K562 (cell line): ENCODE results near the gene NF2. TPM values are rescaled to one million over a fixed set of nuclear protein-coding genes. Genes with fewer than 3 reads are reported as not detected.

ENCODE experiments used
- ATAC-seq: fragments of 200-7000 bp; cut with Tn5 transposase; 3 replicates; pipeline ENCODE4 v1.9.1; 2020; ENCODE audit warnings: moderate library complexity
- BruUV-seq: library from RNA; stranded (reverse); fragments of 400-500 nt; replicated peaks from 2 replicates; lab custom pipeline; 2021; lab: Mats Ljungman, UMichigan
- CTCF ChIA-PET: fragments of 300-600 bp; formaldehyde crosslinking; extraction: SDS; loops from one replicate; lab custom pipeline; 2021; ENCODE audit warnings: low intra/inter-chr PET ratio; lab: Yijun Ruan, JAX
- POLR2A ChIA-PET: fragments of 300-600, 350-650 bp; sonication (Branson Sonifier 250); formaldehyde crosslinking; extraction: SDS; loops from one replicate; lab custom pipeline; 2021; ENCODE audit warnings: antibody characterized with exemption, inconsistent platforms; lab: Yijun Ruan, JAX
- DNase-seq, 4 experiments: peaks; one replicate each; pipeline versions ENCODE4 v3.0.0 to v3.0.0-alpha.2; 2011 to 2018; ENCODE audit warnings: low spot score in 3 of 4, mixed read lengths in 3 of 4; ENCODE audit errors: extremely low read depth in 1 of 4
- FAIRE-seq: peaks from 2 replicates; lab custom pipeline; 2011; peaks lifted over from hg19 to GRCh38; lab: Jason Lieb, UNC
- H2AFZ ChIP-seq: 2 replicates; pipeline ENCODE4 v1.6.0; 2011; ENCODE audit warnings: low read depth, low read length, control low read depth, inconsistent platforms
- H3K27ac ChIP-seq: fragments of 200-600 bp; 3 replicates; pipeline ENCODE4 v1.8.0; 2011; ENCODE audit warnings: low read depth, mild to moderate bottlenecking, control low read depth, inconsistent platforms, low read length, moderate library complexity, mixed read lengths; ENCODE audit errors: extremely low read depth
- H3K27me3 ChIP-seq, 2 experiments: fragments of 300-600 bp in 1 of 2; 2 replicates in 1 of 2; 3 replicates in 1 of 2; pipeline versions ENCODE4 v1.6.0 to v1.8.0; 2011; ENCODE audit warnings: inconsistent platforms in 2 of 2, low read length in 2 of 2, mild to moderate bottlenecking in 1 of 2, mixed read lengths in 1 of 2, moderate library complexity in 1 of 2; ENCODE audit not compliant: control insufficient read depth in 2 of 2, insufficient read depth in 2 of 2
- H3K36me3 ChIP-seq: fragments of 300-600 bp; 3 replicates; pipeline ENCODE4 v1.8.0; 2011; ENCODE audit warnings: mild to moderate bottlenecking, low read length, inconsistent platforms; ENCODE audit not compliant: control insufficient read depth, insufficient read depth
- H3K4me1 ChIP-seq, 2 experiments: fragments of 200-600 bp in 1 of 2; replicated peaks in 1 of 2; 2 replicates in 1 of 2; 3 replicates in 1 of 2; pipeline versions ENCODE4 v1.5.1 to v1.8.0; 2011; ENCODE audit warnings: inconsistent platforms in 2 of 2, low read length in 2 of 2, mild to moderate bottlenecking in 1 of 2, mixed read lengths in 1 of 2, moderate library complexity in 1 of 2; ENCODE audit not compliant: control insufficient read depth in 2 of 2, insufficient read depth in 2 of 2
- H3K4me2 ChIP-seq: 2 replicates; pipeline ENCODE4 v1.6.1; 2011; ENCODE audit warnings: low read length, control low read depth, inconsistent platforms, mixed read lengths; ENCODE audit not compliant: insufficient read depth
- H3K4me3 ChIP-seq: fragments of 200-600 bp; sonication (generic), shearing (Covaris generic); 2 replicates; pipeline ENCODE4 v1.5.1; 2016; ENCODE audit warnings: control low read depth, inconsistent platforms
- H3K79me2 ChIP-seq: fragments of 200-600 bp; 3 replicates; pipeline ENCODE4 v1.8.0; 2011; ENCODE audit warnings: low read length, inconsistent platforms; ENCODE audit not compliant: control insufficient read depth, insufficient read depth
- H3K9ac ChIP-seq, 2 experiments: 2 replicates each; pipeline versions ENCODE4 v1.6.0 to v1.6.1; 2011; ENCODE audit warnings: low read depth in 2 of 2, low read length in 2 of 2, control low read depth in 1 of 2, inconsistent platforms in 1 of 2, mild to moderate bottlenecking in 1 of 2, mixed read lengths in 1 of 2; ENCODE audit not compliant: insufficient read depth in 1 of 2
- H3K9me1 ChIP-seq: one replicate; pipeline ENCODE4 v1.6.0; 2011; ENCODE audit warnings: inconsistent platforms, mild to moderate bottlenecking, low read length, moderate library complexity; ENCODE audit not compliant: control insufficient read depth, insufficient read depth
- H3K9me3 ChIP-seq: replicated peaks from 2 replicates; pipeline ENCODE4 v1.5.1; 2011; ENCODE audit warnings: low read depth, low read length, inconsistent platforms; ENCODE audit not compliant: control insufficient read depth, insufficient read depth
- H4K20me1 ChIP-seq: replicated peaks from 2 replicates; pipeline ENCODE4 v1.6.1; 2011; ENCODE audit warnings: low read length, inconsistent platforms, mixed read lengths; ENCODE audit not compliant: control insufficient read depth, insufficient read depth
- ETV5 ChIP-seq: sonication (generic); formaldehyde crosslinking; IDR thresholded peaks from 2 replicates; pipeline ENCODE4 v1.4.0; 2020; ENCODE audit warnings: low read depth, mild to moderate bottlenecking, missing genetic modification reagents
- NR3C1 ChIP-seq: sonication (generic); formaldehyde crosslinking; IDR thresholded peaks from 2 replicates; pipeline ENCODE4 v1.8.1; 2022; ENCODE audit warnings: missing genetic modification reagents
- POLR2H ChIP-seq: IDR thresholded peaks from 2 replicates; pipeline ENCODE4 v1.6.1; 2016; ENCODE audit warnings: missing genetic modification characterization, low read depth, mild to moderate bottlenecking, control low read depth, missing compliant biosample characterization, moderate library complexity
- RFX5 ChIP-seq: IDR thresholded peaks from 2 replicates; pipeline ENCODE4 v1.6.1; 2011; ENCODE audit warnings: low read depth, mild to moderate bottlenecking, improper control_type of control experiment, low read length
- SMAD3 ChIP-seq: fragments of 450-650 bp; formaldehyde crosslinking; conservative IDR thresholded peaks from 2 replicates; pipeline ENCODE4 v1.4.0; 2020; ENCODE audit warnings: mild to moderate bottlenecking
- SMARCB1 ChIP-seq: IDR thresholded peaks from 2 replicates; pipeline ENCODE4 v1.6.1; 2011; ENCODE audit warnings: improper control_type of control experiment, low read depth; ENCODE audit not compliant: insufficient read length
- WGBS: fragments of 100-300 bp; shearing (Covaris generic); methylation state at CpG from one replicate; pipeline ENCODE4 v1.1.6; 2016; ENCODE audit warnings: low coverage, mixed read lengths; ENCODE audit not compliant: insufficient coverage; ENCODE audit errors: missing lambda C conversion rate; 5-methylcytosine and 5-hydroxymethylcytosine counted together
- in situ Hi-C: fragments of 300-500 bp; cut with MboI; formaldehyde crosslinking; loops from 4 replicates; pipeline ENCODE4 v1.15.0; 2018; ENCODE audit warnings: inconsistent platforms, mixed read lengths
- intact Hi-C: fragments of 100-400 bp; cut with micrococcal nuclease; formaldehyde crosslinking; loops from 2 replicates; pipeline ENCODE4 v1.14.2; 2022
- polyA plus RNA-seq, 8 experiments: library from polyadenylated mRNA; depleted of rRNA in 4 of 8; stranded (reverse) in 5 of 8; unstranded in 3 of 8; fragments of >200 nt; fragmentation: Nextera tagmentation in 2 of 8; fragmentation: Illumina TruSeq in 1 of 8; extraction: Ambion mirVana in 2 of 8; extraction: Trizol in 1 of 8; gene quantifications; 2 replicates each; pipeline versions ENCODE4 v1.2.1 to v1.2.3, GENCODE V29; 2011 to 2014; ENCODE audit warnings: inconsistent platforms in 1 of 8, missing spikeins in 1 of 8
- total RNA-seq, 7 experiments: library from RNA; depleted of rRNA in 6 of 7; stranded (reverse); fragments of >200 nt in 6 of 7; fragmentation: Illumina TruSeq in 2 of 7; extraction: Trizol in 2 of 7; gene quantifications; 2 replicates each; pipeline versions ENCODE4 v1.2.1 to v1.2.3, GENCODE V29; 2011 to 2021; ENCODE audit warnings: low replicate concordance in 1 of 7
- TF ChIP-seq, protein P1 (sequence below): fragments of 150-350 bp; conservative IDR thresholded peaks from 2 replicates; pipeline ENCODE4 v1.6.1; 2014; ENCODE audit warnings: low read length
- TF ChIP-seq, protein P2 (sequence below): sonication (generic); formaldehyde crosslinking; IDR thresholded peaks from 2 replicates; pipeline ENCODE4 v1.8.0; 2022; ENCODE audit warnings: missing genetic modification reagents, mild to moderate bottlenecking, moderate library complexity, borderline replicate concordance
- TF ChIP-seq, protein P3 (sequence below): sonication (generic); formaldehyde crosslinking; IDR thresholded peaks from 2 replicates; pipeline ENCODE4 v1.8.0; 2022; ENCODE audit warnings: mild to moderate bottlenecking, missing genetic modification reagents, borderline replicate concordance
- TF ChIP-seq, protein P4 (sequence below): fragments of 150-350 bp; IDR thresholded peaks from 2 replicates; pipeline ENCODE4 v1.6.1; 2014; ENCODE audit warnings: low read depth, mild to moderate bottlenecking, low read length, borderline replicate concordance

NF2 gene
- total and polyA plus RNA-seq, 9 of the 15 experiments (the other 6 are each of a cell fraction or from before 2014, with no cell fraction given), result 2.2 to 32.5 (median 15.2) TPM

DNA sequence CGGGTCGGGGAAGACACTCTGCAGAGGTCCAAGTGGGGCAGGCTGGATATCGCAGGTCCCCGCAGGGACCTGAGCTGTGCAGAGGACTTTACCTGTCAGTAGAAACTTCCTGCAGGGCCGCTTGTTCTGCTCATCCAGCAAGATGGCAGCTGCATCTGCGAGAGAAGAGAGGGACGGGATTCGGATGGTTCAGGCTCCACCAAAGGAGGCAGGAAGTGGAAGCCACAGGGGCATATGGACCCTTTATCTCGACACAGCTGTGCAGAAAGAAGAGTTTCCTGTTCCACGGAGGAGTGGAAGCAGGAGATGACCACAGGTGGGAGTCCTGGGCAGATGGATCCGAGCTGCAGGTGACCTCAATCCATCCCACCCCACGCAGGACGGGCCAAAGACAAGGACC is 138.9 kb downstream of the NF2 start:
- no peak for TF ChIP-seq RFX5
- TF ChIP-seq NR3C1, result no peak
- TF ChIP-seq, protein P1, sequence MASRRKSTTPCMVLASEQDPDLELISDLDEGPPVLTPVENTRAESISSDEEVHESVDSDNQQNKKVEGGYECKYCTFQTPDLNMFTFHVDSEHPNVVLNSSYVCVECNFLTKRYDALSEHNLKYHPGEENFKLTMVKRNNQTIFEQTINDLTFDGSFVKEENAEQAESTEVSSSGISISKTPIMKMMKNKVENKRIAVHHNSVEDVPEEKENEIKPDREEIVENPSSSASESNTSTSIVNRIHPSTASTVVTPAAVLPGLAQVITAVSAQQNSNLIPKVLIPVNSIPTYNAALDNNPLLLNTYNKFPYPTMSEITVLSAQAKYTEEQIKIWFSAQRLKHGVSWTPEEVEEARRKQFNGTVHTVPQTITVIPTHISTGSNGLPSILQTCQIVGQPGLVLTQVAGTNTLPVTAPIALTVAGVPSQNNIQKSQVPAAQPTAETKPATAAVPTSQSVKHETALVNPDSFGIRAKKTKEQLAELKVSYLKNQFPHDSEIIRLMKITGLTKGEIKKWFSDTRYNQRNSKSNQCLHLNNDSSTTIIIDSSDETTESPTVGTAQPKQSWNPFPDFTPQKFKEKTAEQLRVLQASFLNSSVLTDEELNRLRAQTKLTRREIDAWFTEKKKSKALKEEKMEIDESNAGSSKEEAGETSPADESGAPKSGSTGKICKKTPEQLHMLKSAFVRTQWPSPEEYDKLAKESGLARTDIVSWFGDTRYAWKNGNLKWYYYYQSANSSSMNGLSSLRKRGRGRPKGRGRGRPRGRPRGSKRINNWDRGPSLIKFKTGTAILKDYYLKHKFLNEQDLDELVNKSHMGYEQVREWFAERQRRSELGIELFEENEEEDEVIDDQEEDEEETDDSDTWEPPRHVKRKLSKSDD, result no peak
- TF ChIP-seq, protein P2, sequence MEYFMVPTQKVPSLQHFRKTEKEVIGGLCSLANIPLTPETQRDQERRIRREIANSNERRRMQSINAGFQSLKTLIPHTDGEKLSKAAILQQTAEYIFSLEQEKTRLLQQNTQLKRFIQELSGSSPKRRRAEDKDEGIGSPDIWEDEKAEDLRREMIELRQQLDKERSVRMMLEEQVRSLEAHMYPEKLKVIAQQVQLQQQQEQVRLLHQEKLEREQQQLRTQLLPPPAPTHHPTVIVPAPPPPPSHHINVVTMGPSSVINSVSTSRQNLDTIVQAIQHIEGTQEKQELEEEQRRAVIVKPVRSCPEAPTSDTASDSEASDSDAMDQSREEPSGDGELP (CRISPR knock-in tag), result no peak
- no peak for TF ChIP-seq ETV5
- TF ChIP-seq, protein P3, sequence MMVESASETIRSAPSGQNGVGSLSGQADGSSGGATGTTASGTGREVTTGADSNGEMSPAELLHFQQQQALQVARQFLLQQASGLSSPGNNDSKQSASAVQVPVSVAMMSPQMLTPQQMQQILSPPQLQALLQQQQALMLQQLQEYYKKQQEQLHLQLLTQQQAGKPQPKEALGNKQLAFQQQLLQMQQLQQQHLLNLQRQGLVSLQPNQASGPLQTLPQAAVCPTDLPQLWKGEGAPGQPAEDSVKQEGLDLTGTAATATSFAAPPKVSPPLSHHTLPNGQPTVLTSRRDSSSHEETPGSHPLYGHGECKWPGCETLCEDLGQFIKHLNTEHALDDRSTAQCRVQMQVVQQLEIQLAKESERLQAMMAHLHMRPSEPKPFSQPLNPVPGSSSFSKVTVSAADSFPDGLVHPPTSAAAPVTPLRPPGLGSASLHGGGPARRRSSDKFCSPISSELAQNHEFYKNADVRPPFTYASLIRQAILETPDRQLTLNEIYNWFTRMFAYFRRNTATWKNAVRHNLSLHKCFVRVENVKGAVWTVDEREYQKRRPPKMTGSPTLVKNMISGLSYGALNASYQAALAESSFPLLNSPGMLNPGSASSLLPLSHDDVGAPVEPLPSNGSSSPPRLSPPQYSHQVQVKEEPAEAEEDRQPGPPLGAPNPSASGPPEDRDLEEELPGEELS, result no peak
- TF ChIP-seq POLR2H (tag), result no peak
- TF ChIP-seq, protein P4, sequence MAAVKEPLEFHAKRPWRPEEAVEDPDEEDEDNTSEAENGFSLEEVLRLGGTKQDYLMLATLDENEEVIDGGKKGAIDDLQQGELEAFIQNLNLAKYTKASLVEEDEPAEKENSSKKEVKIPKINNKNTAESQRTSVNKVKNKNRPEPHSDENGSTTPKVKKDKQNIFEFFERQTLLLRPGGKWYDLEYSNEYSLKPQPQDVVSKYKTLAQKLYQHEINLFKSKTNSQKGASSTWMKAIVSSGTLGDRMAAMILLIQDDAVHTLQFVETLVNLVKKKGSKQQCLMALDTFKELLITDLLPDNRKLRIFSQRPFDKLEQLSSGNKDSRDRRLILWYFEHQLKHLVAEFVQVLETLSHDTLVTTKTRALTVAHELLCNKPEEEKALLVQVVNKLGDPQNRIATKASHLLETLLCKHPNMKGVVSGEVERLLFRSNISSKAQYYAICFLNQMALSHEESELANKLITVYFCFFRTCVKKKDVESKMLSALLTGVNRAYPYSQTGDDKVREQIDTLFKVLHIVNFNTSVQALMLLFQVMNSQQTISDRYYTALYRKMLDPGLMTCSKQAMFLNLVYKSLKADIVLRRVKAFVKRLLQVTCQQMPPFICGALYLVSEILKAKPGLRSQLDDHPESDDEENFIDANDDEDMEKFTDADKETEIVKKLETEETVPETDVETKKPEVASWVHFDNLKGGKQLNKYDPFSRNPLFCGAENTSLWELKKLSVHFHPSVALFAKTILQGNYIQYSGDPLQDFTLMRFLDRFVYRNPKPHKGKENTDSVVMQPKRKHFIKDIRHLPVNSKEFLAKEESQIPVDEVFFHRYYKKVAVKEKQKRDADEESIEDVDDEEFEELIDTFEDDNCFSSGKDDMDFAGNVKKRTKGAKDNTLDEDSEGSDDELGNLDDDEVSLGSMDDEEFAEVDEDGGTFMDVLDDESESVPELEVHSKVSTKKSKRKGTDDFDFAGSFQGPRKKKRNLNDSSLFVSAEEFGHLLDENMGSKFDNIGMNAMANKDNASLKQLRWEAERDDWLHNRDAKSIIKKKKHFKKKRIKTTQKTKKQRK, result no peak
- no peak for TF ChIP-seq SMAD3
- no peak for TF ChIP-seq SMARCB1
- in situ Hi-C loops (no loop called here), intact Hi-C loops (no loop called here)
- Histone ChIP-seq H3K4me1 (peaks cover 0 to 7% of the 10 kb centered on the region in 2 experiments; a peak in 2 of 5 replicates), H2AFZ (no peak overlapping the region), H3K79me2 (no peaks in the 10 kb centered on the region), H3K36me3 (no peaks in the 10 kb centered on the region), H3K27me3 (no peaks in the 10 kb centered on the region), H3K4me3 (no peak overlapping the region), H3K9ac (0 out of 4 replicates have a peak overlapping the region, but pooled peaks of 1 of the 2 experiments have one; percentile 58), H4K20me1 (no peaks in the 10 kb centered on the region), H3K9me1 (no peaks in the 10 kb centered on the region), H3K27ac (no peak overlapping the region), H3K9me3 (no peaks in the 10 kb centered on the region), H3K4me2 (no peak overlapping the region)
- no peak for DNase-seq
- BruUV-seq, result no TSS peak
- no peak for FAIRE-seq
- WGBS, result 33% methylated on average over 6 of the region's 13 CpGs
- no peak for ATAC-seq
- CTCF ChIA-PET, result no interaction called here
- POLR2A ChIA-PET, result no interaction called here
